ENCODE data around the gene BUB1B. TPM values are rescaled to one million over a fixed set of nuclear protein-coding genes. Genes with fewer than 3 reads are reported as not detected.
"Not testable (repeated sequence)": the region's sequence is repeated elsewhere in the genome, so short reads cannot be mapped to it uniquely, and the experiment has no call there.

The BUB1B gene, protein sequence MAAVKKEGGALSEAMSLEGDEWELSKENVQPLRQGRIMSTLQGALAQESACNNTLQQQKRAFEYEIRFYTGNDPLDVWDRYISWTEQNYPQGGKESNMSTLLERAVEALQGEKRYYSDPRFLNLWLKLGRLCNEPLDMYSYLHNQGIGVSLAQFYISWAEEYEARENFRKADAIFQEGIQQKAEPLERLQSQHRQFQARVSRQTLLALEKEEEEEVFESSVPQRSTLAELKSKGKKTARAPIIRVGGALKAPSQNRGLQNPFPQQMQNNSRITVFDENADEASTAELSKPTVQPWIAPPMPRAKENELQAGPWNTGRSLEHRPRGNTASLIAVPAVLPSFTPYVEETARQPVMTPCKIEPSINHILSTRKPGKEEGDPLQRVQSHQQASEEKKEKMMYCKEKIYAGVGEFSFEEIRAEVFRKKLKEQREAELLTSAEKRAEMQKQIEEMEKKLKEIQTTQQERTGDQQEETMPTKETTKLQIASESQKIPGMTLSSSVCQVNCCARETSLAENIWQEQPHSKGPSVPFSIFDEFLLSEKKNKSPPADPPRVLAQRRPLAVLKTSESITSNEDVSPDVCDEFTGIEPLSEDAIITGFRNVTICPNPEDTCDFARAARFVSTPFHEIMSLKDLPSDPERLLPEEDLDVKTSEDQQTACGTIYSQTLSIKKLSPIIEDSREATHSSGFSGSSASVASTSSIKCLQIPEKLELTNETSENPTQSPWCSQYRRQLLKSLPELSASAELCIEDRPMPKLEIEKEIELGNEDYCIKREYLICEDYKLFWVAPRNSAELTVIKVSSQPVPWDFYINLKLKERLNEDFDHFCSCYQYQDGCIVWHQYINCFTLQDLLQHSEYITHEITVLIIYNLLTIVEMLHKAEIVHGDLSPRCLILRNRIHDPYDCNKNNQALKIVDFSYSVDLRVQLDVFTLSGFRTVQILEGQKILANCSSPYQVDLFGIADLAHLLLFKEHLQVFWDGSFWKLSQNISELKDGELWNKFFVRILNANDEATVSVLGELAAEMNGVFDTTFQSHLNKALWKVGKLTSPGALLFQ
- total RNA-seq (2014; rRNA removed; shearing (Covaris generic)): 61.1 and 69.5 TPM in 2 replicates
- polyA plus RNA-seq (2015; cell fraction: cytosol; rRNA removed): 40.8 and 44.3 TPM in 2 replicates
- 230 and 243 TPM in 2 replicates for polyA plus RNA-seq (2015; cell fraction: nucleus; rRNA removed)

GRCh38 chr15:40160689-40161688, at the start of gene BUB1B:
Gene BUB1B (plus strand): TSS chr15:40161069. CDS start chr15:40161221, 152 bp downstream.
- peak; percentile 93 for DNase-seq (ENCODE audit: low read depth)

DNA sequence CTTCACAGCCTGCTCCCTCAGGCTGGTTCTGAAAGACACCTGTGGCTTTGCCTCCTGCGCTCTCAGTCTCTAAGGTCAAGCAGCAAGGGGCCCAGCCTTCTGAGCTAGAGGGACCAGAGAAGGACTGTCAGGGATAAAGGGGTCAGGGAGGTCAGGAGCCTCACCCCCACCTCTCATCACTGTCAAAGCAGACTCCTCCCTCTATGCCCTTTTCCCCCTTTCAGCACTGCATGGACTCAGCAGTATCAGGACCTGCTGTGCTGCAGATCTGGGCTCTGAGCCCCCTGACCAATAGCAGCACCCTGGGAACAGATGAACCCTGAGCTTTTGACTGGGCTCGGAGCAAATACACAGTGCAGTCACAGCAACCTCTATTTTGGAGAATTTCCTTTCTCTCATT, 49.0 kb upstream of the BUB1B start:
- no peak for DNase-seq (ENCODE audit: low read depth)

- no peak for DNase-seq (ENCODE audit: low read depth)
These were observed 48.1 kb upstream of the BUB1B start for GRCh38 chr15:40112789-40113188.

GRCh38 chr15:40114218-40114617, 46.7 kb upstream of the BUB1B start:
- no peak for DNase-seq (ENCODE audit: low read depth)

DNA sequence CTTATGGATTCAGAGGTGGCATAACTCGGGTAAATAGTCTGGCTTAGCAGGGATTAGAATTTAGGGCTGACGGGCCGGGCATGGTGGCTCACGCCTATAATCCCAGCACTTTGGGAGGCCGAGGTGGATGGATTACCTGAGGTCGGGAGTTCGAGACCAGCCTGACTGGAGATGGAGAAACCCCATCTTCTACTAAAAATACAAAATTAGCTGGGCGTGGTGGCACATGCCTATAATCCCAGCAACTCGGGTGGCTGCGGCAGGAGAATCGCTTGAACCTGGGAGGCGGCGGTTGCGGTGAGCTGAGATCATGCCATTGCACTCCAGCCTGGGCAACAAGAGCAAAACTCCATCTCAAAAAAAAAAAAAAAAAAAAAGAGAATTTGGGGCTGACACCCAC, 45.8 kb upstream of the BUB1B start:
- DNase-seq (ENCODE audit: low read depth): not testable (repeated sequence)

- DNase-seq (ENCODE audit: low read depth): peak; percentile 33
These were observed 45.2 kb upstream of the BUB1B start for GRCh38 chr15:40115670-40116093.

GRCh38 chr15:40118473-40118872, 42.4 kb upstream of the BUB1B start:
- DNase-seq (ENCODE audit: low read depth): no peak

GRCh38 chr15:40121911-40122638, 38.8 kb upstream of the BUB1B start:
- no peak for DNase-seq (ENCODE audit: low read depth)

- not testable (repeated sequence) for DNase-seq (ENCODE audit: low read depth)
These were observed 37.9 kb upstream of the BUB1B start for GRCh38 chr15:40122989-40123388.

- DNase-seq (ENCODE audit: low read depth): not testable (repeated sequence)
These were observed 37.0 kb upstream of the BUB1B start for GRCh38 chr15:40123863-40124262.

DNA sequence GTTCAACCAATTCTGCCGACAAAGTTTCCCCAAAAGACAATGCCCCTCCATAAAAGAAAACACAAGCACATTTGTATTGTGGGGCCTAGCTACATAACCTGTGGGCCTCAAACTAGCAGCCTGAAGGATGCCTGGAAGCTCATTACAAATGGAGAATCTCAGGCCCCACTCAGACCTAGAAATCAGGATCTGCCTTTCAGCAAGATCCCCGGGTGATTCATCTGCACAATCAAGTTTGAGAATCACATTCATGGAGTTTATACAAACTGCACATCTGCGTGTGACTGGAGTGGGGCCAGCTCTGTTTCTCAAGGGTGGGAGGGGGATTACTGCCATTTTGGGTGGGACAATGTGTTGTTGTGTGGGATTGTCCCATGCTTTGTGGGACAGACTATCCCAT, 36.5 kb upstream of the BUB1B start:
- not testable (repeated sequence) for DNase-seq (ENCODE audit: low read depth)

DNA sequence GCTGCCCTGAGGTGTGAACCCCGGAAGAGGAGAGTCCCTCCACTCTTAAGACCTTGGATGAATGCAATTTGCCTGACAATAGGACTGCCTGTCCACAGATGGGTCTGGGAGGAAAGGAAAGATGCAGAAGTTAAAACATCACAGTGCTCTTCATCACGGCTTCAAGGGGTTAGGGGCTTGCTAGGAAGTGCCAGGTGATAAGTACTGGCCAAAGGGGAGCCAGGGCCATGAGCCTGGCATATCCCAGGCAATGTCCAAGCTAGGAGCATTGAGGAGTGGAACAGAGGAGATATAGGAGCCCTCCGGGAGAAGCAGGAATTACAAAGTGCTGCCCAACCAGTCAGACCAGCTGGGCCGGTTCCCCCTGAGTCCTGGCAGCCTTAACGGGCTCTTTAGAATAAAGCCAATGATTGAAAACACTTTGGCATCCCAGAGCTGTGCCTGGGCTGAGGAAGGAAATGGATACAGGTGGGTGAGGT, 36.0 kb upstream of the BUB1B start:
- not testable (repeated sequence) for DNase-seq (ENCODE audit: low read depth)

- no peak for DNase-seq (ENCODE audit: low read depth)
These were observed 34.9 kb upstream of the BUB1B start for GRCh38 chr15:40125950-40126349.

DNA sequence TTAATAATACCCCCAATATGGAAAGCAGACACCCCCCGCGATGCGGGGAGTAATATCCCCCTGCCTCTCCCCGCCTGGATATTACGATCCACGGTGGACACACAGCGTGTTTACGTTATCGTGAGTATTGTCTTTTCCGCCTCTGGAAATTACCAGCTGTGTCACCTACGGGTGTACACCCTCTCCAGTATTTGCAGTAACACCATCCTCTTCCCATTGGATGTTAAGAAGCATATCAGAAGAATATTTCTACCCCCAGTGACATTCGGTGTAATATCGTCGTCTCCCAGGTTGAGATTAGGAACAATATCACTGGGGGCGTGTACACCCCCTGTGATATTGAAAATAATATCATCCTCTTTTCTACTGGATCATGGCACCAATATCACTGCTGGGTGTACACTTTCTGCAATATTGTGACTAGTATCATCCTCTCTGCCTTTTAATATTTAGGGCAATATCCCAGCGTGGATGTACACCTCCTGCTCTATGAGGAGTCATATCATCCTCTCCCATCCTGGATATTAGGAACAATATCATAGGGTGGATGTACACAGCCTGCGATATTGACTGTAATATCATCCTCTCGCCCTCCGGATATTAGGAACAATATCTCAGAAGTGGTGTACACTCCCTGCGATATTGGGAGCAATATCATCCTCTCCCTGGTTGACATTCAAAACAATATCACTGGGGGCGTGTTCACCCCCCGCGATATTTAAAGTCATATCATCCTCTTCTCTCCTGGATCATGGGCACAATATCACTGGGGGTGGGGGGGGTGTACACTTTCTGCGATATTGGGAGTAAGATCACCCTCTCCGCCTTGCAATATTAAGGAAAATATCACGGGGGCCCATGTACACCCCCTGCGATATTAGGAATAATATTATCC, 31.9 kb upstream of the BUB1B start:
- no peak for DNase-seq (ENCODE audit: low read depth)

DNA sequence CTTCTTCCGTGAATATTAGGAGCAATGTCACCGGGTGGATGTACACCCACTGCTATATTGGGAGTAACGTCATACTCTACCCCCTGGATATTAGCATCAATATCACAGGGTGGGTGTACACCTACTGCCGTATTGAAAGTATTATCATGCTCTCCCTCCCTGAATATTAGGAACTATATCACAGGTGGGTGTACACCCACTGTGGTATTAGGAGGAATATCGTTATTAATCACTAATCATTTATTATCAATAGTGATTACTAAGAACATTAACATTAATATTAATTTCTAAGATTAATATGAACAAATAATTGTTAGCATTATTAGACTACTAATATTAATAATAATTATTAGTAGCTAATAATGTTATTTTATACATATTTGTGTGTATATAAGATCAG, 30.8 kb upstream of the BUB1B start:
- no peak for DNase-seq (ENCODE audit: low read depth)

- no peak for DNase-seq (ENCODE audit: low read depth)
These were observed 29.9 kb upstream of the BUB1B start for GRCh38 chr15:40130799-40131502.

GRCh38 chr15:40133544-40133943, 27.3 kb upstream of the BUB1B start:
- DNase-seq (ENCODE audit: low read depth): no peak

DNA sequence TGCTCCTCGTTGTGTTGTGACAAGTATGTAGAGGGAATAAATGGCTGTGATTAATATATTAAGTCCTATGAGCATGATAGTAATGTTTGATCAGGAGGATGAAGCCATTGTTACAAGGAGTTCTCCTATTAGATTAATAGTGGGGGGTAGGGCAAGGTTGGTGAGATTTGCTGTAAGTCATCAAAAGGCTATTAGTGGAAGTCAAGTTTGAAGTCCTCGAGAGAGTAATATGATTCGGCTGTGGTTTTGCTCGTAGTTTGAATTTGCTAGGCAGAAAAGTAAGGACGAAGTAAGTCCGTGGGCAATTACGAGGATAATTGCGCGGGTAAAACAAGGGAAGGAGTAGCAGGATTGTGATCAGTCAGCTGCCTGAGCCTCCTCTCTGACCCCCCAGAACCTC, 26.0 kb upstream of the BUB1B start:
- no peak for DNase-seq (ENCODE audit: low read depth)

Data from HT1080 (cell line).